Measurements from ENCODE around the gene C18orf32.

Gene C18orf32

DNA sequence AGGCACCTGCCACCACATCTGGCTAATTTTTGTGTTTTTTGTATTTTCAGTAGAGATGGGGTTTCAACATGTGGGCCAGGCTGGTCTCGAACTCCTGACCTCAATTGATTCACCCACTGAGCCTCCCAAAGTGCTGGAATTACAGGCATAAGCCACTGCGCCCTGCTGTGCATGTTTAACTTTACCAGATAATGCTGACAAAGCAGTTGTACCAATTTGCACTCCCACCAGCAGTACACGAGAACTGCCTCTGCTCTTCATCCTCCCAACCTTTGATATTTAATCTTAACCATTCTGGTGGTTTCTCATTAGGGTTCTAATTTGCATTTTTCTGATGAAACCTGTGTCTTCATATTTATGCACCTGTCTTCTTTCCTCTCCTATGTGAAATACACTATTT, 14.6 kb downstream of the C18orf32 start:
- TF ChIP-seq, protein P1, sequence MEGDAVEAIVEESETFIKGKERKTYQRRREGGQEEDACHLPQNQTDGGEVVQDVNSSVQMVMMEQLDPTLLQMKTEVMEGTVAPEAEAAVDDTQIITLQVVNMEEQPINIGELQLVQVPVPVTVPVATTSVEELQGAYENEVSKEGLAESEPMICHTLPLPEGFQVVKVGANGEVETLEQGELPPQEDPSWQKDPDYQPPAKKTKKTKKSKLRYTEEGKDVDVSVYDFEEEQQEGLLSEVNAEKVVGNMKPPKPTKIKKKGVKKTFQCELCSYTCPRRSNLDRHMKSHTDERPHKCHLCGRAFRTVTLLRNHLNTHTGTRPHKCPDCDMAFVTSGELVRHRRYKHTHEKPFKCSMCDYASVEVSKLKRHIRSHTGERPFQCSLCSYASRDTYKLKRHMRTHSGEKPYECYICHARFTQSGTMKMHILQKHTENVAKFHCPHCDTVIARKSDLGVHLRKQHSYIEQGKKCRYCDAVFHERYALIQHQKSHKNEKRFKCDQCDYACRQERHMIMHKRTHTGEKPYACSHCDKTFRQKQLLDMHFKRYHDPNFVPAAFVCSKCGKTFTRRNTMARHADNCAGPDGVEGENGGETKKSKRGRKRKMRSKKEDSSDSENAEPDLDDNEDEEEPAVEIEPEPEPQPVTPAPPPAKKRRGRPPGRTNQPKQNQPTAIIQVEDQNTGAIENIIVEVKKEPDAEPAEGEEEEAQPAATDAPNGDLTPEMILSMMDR (IDR thresholded peaks at IDR 0.05; ENCODE audit: borderline replicate concordance, extremely low read depth, low read length, poor library complexity, severe bottlenecking) = no peak
- no peak for TF ChIP-seq EZH2 (IDR thresholded peaks at IDR 0.05; ENCODE audit: borderline replicate concordance, low read depth, low read length, severe bottlenecking)
- Histone ChIP-seq H3K9ac (ENCODE audit: low read depth, low read length) (no peak overlapping the region), H3K4me3 (ENCODE audit: low read depth in 1 of 2, low read length in 2 of 2) (no peak overlapping the region), H3K4me1 (ENCODE audit: insufficient read depth, low read length) (no peaks in the 10 kb centered on the region), H4K20me1 (ENCODE audit: insufficient read depth, low read length) (no peaks in the 10 kb centered on the region), H3K27ac (ENCODE audit: low read length) (no peak overlapping the region), H3K9me3 (ENCODE audit: insufficient read depth, low read length, severe bottlenecking) (no peaks in the 10 kb centered on the region), H3K27me3 (ENCODE audit: insufficient read depth, low read length, poor library complexity) (no peaks in the 10 kb centered on the region), H3K79me2 (ENCODE audit: insufficient read depth, low read length) (no peaks in the 10 kb centered on the region), H3K36me3 (ENCODE audit: insufficient read depth, low read length) (no peaks in the 10 kb centered on the region), H3K4me2 (ENCODE audit: insufficient read depth, low read length) (no peak overlapping the region), H2AFZ (ENCODE audit: low read depth, low read length) (no peak overlapping the region)
- no peak for DNase-seq
- ATAC-seq (ENCODE audit: insufficient read depth, low read depth) = no peak

DNA sequence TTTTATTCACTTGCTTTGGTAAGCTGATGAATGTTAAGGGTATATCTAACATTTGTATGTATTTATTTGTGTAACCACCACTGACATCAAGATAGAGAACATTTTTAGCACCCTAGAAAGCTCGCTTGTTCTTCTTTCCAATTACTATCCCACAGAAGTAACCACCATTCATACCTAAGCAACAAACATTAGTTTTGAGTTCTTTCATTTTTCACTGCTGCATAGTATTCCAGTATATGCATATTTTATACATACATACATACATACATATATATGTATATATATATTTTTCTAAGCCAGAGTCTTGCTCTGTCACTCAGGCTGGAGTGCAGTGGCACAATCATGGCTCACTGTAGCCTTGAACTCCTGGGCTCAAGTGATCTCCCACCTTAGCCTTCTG, 15.5 kb downstream of the C18orf32 start:
- Histone ChIP-seq H3K4me3 (ENCODE audit: low read depth in 1 of 2, low read length in 2 of 2) (no peak overlapping the region), H3K9me3 (ENCODE audit: insufficient read depth, low read length, severe bottlenecking) (no peaks in the 10 kb centered on the region), H3K9ac (ENCODE audit: low read depth, low read length) (no peak overlapping the region), H4K20me1 (ENCODE audit: insufficient read depth, low read length) (no peaks in the 10 kb centered on the region), H3K79me2 (ENCODE audit: insufficient read depth, low read length) (no peaks in the 10 kb centered on the region), H2AFZ (ENCODE audit: low read depth, low read length) (no peak overlapping the region), H3K27me3 (ENCODE audit: insufficient read depth, low read length, poor library complexity) (no peaks in the 10 kb centered on the region), H3K27ac (ENCODE audit: low read length) (no peak overlapping the region), H3K36me3 (ENCODE audit: insufficient read depth, low read length) (no peaks in the 10 kb centered on the region), H3K4me2 (ENCODE audit: insufficient read depth, low read length) (no peak overlapping the region), H3K4me1 (ENCODE audit: insufficient read depth, low read length) (no peaks in the 10 kb centered on the region)
- ATAC-seq (ENCODE audit: insufficient read depth, low read depth) = no peak
- DNase-seq = no peak
- TF ChIP-seq, protein P1 (IDR thresholded peaks at IDR 0.05; ENCODE audit: borderline replicate concordance, extremely low read depth, low read length, poor library complexity, severe bottlenecking) = no peak
- no peak for TF ChIP-seq EZH2 (IDR thresholded peaks at IDR 0.05; ENCODE audit: borderline replicate concordance, low read depth, low read length, severe bottlenecking)

DNA sequence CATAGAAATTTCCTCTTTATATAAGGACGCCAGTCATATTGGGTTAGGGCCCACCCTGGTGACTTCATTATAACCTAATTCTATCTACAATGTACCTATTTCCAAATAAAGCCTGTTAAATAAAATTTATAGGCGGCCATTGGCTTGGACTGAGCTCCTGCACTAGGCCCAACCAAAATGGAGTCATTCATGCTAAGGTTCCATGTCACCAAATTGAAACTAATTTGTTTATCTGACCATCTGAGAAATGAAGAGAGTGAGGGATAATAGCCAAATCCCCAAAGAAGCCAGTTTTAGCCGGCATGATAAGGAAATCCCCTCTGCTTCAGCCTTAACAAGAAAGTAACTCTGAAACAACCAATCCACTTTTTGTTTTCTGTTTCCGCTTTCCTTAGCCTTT, 19.4 kb downstream of the C18orf32 start:
- H3K79me2 ChIP-seq (ENCODE audit: insufficient read depth, low read length) = no peaks in the 10 kb centered on the region
- no peak for DNase-seq
- H3K27ac ChIP-seq (ENCODE audit: low read length) = no peak overlapping the region
- H3K4me1 ChIP-seq (ENCODE audit: insufficient read depth, low read length) = no peaks in the 10 kb centered on the region
- TF ChIP-seq, protein P1 (IDR thresholded peaks at IDR 0.05; ENCODE audit: borderline replicate concordance, extremely low read depth, low read length, poor library complexity, severe bottlenecking) = no peak
- no peak for TF ChIP-seq EZH2 (IDR thresholded peaks at IDR 0.05; ENCODE audit: borderline replicate concordance, low read depth, low read length, severe bottlenecking)
- no peak overlapping the region for H2AFZ ChIP-seq (ENCODE audit: low read depth, low read length)
- no peaks in the 10 kb centered on the region for H3K9me3 ChIP-seq (ENCODE audit: insufficient read depth, low read length, severe bottlenecking)
- H3K9ac ChIP-seq (ENCODE audit: low read depth, low read length) = no peak overlapping the region
- H3K4me2 ChIP-seq (ENCODE audit: insufficient read depth, low read length) = no peak overlapping the region
- no peaks in the 10 kb centered on the region for H4K20me1 ChIP-seq (ENCODE audit: insufficient read depth, low read length)
- H3K36me3 ChIP-seq (ENCODE audit: insufficient read depth, low read length) = no peaks in the 10 kb centered on the region
- H3K4me3 ChIP-seq (ENCODE audit: low read depth in 1 of 2, low read length in 2 of 2) = no peak overlapping the region
- ATAC-seq (ENCODE audit: insufficient read depth, low read depth) = no peak
- no peaks in the 10 kb centered on the region for H3K27me3 ChIP-seq (ENCODE audit: insufficient read depth, low read length, poor library complexity)

DNA sequence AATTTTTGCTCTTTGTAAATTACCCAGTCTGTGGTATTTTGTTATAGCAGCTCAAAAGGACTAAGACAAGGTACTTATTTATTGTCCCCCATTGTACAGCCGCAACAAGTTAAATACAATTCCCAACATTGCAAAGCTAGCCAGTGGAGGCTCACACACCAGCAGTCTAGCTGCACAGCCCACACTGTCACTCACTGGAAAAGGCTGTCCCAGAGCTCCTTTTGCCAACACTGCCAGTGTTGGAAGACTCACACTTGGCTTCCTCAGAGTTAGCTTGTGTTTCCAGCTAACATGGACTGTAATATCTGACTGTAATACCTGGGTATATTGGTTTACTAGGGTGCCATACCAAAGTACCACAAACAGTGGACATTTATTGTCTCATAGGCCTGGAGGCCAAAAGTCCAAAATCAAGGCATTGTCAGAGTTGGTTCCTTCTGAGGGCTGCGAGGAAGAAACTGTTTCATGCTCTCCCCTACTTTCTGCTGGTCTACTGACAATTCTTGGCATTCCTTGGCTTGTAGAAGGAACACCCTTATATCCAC, 19.9 kb downstream of the C18orf32 start:
- H3K27me3 ChIP-seq (ENCODE audit: insufficient read depth, low read length, poor library complexity) = no peaks in the 10 kb centered on the region
- H3K9ac ChIP-seq (ENCODE audit: low read depth, low read length) = no peak overlapping the region
- DNase-seq = no peak
- H3K4me2 ChIP-seq (ENCODE audit: insufficient read depth, low read length) = no peak overlapping the region
- ATAC-seq (ENCODE audit: insufficient read depth, low read depth) = no peak
- no peak overlapping the region for H3K4me3 ChIP-seq (ENCODE audit: low read depth in 1 of 2, low read length in 2 of 2)
- no peaks in the 10 kb centered on the region for H3K36me3 ChIP-seq (ENCODE audit: insufficient read depth, low read length)
- H3K27ac ChIP-seq (ENCODE audit: low read length) = no peak overlapping the region
- no peak overlapping the region for H2AFZ ChIP-seq (ENCODE audit: low read depth, low read length)
- no peaks in the 10 kb centered on the region for H4K20me1 ChIP-seq (ENCODE audit: insufficient read depth, low read length)
- no peaks in the 10 kb centered on the region for H3K79me2 ChIP-seq (ENCODE audit: insufficient read depth, low read length)
- TF ChIP-seq, protein P1 (IDR thresholded peaks at IDR 0.05; ENCODE audit: borderline replicate concordance, extremely low read depth, low read length, poor library complexity, severe bottlenecking) = no peak
- TF ChIP-seq EZH2 (IDR thresholded peaks at IDR 0.05; ENCODE audit: borderline replicate concordance, low read depth, low read length, severe bottlenecking) = no peak
- no peaks in the 10 kb centered on the region for H3K4me1 ChIP-seq (ENCODE audit: insufficient read depth, low read length)
- H3K9me3 ChIP-seq (ENCODE audit: insufficient read depth, low read length, severe bottlenecking) = no peaks in the 10 kb centered on the region

Measured in DND-41 (cell line).